Activated gamma-delta T cell (primary cell): ENCODE results near the gene SIRPB2.

Source experiments
- DNase-seq: peaks from one replicate; lab custom pipeline; 2025; lab: John Stamatoyannopoulos, UW

Gene SIRPB2

GRCh38 chr20:1471242-1471641 lies 20.0 kb downstream of the SIRPB2 start:
- DNase-seq: no peak

GRCh38 chr20:1469925-1470571 lies 21.2 kb downstream of the SIRPB2 start:
- DNase-seq: no peak

DNA sequence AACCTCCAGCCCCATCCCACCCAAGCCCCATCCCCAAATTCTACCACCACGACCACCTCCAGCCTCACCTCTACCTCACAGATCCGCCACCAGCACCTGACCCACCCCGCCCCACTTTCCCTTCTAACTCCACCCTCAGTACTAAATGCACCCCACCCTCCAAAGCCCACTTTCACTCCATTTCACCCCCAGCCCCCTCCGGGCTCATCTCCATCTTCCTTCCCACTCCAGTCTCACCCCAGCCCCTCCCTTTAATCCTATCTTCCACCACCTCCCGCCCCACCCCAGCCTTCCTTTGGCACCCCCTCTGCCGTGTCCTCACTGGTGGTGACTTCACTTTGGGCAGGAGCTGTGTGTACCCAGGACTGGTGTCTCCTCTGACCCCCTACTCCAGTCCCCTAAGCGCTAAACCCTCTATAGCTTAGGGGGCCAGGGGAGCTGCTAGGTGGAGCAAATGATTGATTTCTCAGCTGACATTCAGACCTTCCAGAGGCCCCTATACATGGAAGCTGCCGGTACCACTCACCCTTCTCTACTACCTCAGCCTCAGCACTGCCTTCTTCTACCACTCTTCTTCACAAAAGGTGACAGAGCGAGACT lies 21.8 kb downstream of the SIRPB2 start:
- DNase-seq: no peak

- no peak for DNase-seq
These were observed 23.0 kb downstream of the SIRPB2 start for GRCh38 chr20:1468117-1468624.

GRCh38 chr20:1467355-1468116 lies 23.7 kb downstream of the SIRPB2 start:
- DNase-seq: no peak

- no peak for DNase-seq
These were observed 24.2 kb downstream of the SIRPB2 start for GRCh38 chr20:1467082-1467354.

DNA sequence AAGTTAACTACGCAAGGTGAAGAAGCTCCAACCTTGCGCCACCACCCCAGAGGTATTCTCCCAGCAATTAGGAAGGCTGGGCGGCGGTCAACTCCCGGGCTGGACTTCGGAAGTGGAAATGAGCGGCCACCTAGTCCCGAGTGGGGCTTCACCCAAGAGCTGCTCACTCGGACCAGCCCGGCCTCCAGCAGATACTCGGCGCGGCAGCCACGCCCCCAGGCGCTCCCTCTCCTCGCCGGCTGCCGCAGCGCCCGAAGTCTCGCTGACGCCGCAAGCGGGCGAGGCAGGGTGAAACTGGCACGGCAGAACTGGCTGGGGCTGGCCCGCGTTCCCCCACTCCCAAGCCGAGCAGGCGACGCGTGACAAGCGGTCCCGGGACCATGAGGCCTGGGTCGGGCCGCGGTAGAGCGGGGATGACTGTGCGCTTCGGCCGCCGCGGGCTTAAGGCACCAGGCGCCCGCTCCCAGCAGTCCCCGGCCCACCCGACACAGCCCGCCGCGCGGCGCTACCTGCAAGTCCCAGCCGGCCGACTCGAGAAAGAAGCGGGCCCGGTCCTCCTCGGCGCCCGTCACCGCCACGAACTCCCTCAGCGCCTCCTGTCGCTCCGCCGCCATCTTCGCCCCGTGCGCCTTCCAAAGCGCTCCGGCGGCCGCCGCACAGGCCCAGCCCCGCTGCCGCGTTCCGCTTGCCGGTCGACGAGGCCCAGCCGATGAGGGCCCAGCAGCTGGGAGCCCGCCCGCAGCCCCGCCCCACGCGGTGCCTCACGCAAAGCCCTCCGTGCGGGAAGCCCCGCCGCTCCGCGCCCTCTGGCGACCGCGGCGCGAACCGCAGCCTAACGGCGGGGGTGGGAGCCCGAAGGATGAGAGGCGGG lies 24.8 kb downstream of the SIRPB2 start, which contains the start of gene NSFL1C:
Gene NSFL1C (minus strand): TSS at position 639 of the 871 bp plus-strand sequence. CDS start 25 bp downstream, at position 614.
- peak; percentile 96 for DNase-seq

DNA sequence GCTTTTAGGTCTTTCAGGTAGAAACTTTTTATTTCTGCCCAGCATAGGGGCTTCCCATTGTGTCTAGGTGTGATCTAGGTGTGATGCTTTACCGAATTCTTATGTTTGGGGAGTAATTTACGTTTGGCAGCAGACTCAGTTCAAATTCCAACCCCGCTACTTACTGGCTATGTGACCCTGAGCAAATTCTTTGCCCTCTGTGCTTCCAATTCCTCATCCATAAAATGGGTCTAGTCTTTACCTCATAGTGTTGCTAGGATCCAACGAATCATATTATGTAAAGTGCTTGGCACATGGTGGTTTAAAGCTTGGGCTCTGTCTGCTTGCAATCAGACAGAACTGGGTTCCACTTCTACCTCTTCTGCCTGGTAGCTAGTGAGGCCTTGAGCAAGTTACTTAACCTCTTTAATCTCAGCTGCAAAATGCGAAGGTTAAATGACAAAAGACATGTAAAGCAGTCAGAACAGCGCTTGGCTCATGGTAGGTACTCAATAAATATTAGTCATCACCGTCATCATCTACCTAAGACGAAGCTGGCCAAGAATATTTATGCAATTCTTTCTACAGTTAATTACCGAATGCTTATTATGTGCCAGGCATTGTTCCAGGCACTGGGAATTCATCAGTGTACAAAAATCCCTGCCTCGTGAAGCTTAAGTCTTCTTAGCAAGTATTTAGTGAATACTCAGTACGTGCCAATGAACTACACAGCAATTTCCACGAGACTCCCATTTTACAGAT lies 25.6 kb downstream of the SIRPB2 start:
- no peak for DNase-seq

- no peak for DNase-seq
These were observed 27.1 kb downstream of the SIRPB2 start for GRCh38 chr20:1463971-1464570.

DNA sequence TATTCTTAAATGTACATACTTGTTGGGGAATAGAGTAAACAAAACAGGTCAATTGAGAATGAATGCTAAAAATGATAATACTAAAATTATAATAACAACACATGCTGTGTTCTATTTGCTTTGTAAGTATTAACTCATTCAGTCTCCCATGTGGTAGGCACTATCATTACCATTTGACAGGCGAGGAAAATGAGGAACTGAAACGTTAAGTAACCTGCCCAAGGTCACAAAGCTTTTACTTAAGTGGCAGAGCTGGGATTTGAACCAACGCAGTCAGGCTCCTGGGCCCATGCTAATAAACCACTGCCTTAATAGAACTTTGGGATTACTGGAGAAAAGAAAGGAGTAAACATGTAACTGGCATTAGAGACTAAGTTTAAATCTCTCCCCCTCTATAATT lies 28.4 kb downstream of the SIRPB2 start:
- DNase-seq: no peak

DNA sequence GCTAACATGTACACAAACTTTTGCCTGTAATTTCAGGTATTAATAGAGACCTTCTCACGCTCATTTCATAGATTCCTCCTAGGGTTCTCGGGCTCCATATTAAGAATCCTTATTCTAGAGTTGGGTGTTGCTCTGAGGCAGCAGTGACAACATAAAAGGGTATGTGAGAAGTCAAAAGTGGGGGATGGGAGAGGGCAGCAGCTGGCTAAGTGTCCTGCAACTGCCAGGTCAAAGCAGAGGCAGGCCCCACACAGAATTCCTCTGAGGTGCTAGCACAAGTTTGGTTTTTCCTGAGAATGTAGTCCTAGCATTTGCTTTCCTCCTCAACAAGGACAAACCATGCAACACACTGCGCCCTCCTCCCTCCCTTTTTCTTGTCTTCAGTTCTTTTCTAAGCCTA lies 29.2 kb downstream of the SIRPB2 start:
- no peak for DNase-seq

DNA sequence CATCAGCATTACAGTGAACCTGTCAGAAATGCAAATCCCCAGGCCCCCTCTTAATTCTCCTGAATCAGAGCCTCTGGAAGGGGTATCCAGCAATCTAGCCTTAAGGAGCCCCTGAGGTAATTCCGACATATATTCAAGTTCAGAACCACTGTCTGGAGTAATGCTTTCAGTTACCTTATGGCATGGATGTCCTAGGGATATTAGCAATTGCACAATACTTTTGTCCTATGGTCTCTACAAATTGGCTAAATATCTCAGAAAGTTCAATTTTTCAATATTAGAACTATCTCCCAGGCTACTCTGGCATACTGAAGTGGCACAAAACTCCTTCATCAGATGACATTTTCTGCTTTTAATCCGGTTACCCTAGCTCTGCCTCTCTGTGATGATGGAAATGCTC lies 30.9 kb downstream of the SIRPB2 start:
- DNase-seq: no peak

- no peak for DNase-seq
These were observed 33.2 kb downstream of the SIRPB2 start for GRCh38 chr20:1457992-1458391.

- no peak for DNase-seq
These were observed 34.9 kb downstream of the SIRPB2 start for GRCh38 chr20:1456300-1456699.

DNA sequence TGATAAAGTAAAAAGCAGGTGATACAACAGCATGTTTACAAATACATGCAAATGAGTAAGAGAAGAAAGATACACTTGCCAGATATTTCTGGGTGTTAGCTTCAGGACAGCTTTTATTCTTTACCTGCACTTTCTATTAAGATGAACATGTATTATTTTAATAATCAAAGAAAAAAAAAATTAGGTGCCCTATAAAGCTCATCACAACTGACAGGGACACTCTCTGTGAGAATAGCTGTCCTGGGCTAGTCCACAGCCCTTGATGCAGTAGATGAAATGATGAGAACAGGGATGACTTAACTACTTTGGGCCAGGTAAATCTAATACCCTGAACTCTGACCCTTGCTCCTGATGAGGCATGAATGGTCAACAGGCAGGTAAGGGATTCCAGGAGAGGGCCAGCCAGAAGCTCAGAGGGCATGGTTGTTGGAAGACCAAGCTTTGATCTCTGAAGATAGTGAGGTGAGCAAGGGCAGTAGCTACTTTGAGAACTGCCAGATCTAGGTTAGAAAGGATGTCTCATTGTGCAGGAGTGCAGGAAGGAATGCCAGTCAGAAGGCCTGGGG lies 40.2 kb downstream of the SIRPB2 start:
- no peak for DNase-seq

- no peak for DNase-seq
These were observed 41.9 kb downstream of the SIRPB2 start for GRCh38 chr20:1449370-1449769.

- DNase-seq: no peak
These were observed 43.1 kb downstream of the SIRPB2 start for GRCh38 chr20:1448081-1448620.

DNA sequence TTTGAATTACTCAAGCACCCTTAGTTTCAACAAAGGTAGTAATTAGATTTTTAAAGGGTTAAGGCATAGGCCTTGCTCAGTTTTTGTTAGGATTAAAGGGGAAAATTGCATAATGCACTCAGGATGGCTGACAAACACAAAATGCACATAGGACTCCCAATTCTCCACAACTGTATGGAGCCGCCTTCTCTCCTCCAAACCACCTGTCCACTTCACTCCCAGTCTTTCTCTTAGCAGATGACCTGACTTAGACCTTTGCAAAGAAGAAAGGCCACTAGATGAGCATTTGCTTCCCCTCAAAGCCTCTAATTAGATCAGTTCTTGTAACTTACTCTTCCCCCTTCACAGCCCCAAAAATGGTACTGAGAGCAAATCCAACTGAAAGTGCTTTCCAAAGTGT lies 44.7 kb downstream of the SIRPB2 start:
- no peak for DNase-seq

- no peak for DNase-seq
These were observed 48.1 kb downstream of the SIRPB2 start for GRCh38 chr20:1443085-1443484.

DNA sequence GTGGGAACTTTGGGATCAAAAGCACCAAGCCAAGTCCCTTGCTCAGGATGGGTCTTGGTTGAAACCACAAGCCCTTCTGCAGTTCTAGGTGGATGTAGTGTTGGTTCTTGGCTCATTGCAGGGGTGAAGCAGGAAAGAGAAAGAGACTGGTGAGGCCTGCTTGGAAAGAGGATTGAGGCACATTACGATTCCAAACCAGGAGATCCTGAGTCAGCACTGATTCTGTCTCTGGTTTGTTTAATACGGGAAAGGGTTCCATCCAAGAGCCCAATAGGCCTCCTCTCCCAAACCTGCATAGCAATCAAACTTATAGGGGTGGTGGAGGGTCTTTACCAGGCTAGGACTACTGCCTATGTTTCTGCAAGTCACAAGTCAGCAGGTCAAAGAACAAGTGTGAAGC lies 48.9 kb downstream of the SIRPB2 start:
- DNase-seq: no peak
